Fibroblast of the aortic adventitia (primary cell): Measurements from ENCODE around the gene SLC6A18. TPM values are rescaled to one million over a fixed set of nuclear protein-coding genes. Genes with fewer than 3 reads are reported as not detected.

ENCODE experiments used
- DNase-seq: peaks from one replicate; pipeline ENCODE4 v3.0.0-alpha.2; 2010; ENCODE audit warnings: low read depth
- H3K4me3 ChIP-seq: 2 replicates; pipeline ENCODE4 v1.5.1; 2011; ENCODE audit warnings: low read depth, mild to moderate bottlenecking, control low read depth, low read length, moderate library complexity
- total RNA-seq: library from RNA; depleted of rRNA; stranded (reverse); fragments of >200 nt; gene quantifications from 2 replicates; pipeline ENCODE4 v1.2.3, GENCODE V29; 2012; ENCODE audit warnings: low replicate concordance
- TF ChIP-seq, protein P1 (sequence below): IDR thresholded peaks from 2 replicates; pipeline ENCODE4 v1.5.1; 2011; ENCODE audit warnings: mild to moderate bottlenecking, low read length, control low read depth, inconsistent platforms; ENCODE audit not compliant: insufficient read depth

Gene SLC6A18
- total RNA-seq, 1 donor, result not detected

DNA sequence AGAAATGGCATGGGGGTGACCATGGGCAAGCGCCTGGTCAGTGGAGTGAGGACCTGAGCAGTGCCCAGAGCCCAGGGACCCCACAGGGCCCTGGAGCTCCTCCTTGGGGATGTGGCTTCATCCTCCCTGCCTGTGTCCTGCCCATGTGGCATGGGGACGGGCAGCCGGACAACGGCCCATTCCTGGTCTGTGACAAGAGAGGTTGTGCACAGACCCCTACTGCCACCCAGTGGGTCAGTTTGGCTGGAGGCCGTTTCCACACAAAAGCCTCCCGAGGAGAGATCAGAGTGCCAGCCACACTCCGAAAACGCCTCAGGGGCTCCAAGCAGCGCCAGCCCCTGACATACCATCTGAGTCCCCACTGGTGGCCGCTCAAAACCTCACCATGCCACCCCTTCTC is 19.8 kb downstream of the SLC6A18 start:
- no peak overlapping the region for H3K4me3 ChIP-seq
- TF ChIP-seq, protein P1, sequence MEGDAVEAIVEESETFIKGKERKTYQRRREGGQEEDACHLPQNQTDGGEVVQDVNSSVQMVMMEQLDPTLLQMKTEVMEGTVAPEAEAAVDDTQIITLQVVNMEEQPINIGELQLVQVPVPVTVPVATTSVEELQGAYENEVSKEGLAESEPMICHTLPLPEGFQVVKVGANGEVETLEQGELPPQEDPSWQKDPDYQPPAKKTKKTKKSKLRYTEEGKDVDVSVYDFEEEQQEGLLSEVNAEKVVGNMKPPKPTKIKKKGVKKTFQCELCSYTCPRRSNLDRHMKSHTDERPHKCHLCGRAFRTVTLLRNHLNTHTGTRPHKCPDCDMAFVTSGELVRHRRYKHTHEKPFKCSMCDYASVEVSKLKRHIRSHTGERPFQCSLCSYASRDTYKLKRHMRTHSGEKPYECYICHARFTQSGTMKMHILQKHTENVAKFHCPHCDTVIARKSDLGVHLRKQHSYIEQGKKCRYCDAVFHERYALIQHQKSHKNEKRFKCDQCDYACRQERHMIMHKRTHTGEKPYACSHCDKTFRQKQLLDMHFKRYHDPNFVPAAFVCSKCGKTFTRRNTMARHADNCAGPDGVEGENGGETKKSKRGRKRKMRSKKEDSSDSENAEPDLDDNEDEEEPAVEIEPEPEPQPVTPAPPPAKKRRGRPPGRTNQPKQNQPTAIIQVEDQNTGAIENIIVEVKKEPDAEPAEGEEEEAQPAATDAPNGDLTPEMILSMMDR, result no peak
- DNase-seq, result no peak

DNA sequence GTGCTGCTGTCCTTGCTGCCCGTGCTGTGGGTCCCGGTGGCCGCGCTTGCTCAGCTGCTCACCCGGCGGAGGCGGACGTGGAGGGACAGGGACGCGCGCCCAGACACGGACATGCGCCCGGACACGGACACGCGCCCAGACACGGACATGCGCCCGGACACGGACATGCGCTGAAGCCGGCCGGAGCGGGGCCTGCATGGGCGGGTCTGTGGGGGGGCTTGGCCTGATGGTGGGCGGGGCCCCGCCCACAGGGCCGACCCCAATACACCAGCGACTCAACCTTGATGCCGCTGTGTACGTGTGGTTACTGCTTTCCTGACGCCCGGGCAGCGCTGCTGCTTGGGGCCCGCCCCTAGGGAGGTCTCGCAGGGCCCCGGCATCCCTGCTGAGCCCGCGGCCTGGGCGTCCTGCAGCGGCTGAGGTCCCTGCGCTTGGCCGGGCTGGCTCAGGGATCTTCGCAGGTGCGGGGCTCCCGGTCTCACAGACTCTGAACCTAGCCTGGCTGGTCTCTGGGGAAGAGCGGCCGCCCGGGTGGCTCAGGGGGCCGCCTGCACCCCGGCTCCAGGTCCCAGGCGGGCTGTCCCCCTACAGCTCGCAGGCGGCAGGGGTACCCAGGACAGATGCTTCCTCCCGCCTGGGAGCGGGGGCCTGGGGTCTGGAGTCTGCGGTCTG is 20.9 kb downstream of the SLC6A18 start:
- no peak for DNase-seq
- TF ChIP-seq, protein P1, result no peak
- no peak overlapping the region for H3K4me3 ChIP-seq

DNA sequence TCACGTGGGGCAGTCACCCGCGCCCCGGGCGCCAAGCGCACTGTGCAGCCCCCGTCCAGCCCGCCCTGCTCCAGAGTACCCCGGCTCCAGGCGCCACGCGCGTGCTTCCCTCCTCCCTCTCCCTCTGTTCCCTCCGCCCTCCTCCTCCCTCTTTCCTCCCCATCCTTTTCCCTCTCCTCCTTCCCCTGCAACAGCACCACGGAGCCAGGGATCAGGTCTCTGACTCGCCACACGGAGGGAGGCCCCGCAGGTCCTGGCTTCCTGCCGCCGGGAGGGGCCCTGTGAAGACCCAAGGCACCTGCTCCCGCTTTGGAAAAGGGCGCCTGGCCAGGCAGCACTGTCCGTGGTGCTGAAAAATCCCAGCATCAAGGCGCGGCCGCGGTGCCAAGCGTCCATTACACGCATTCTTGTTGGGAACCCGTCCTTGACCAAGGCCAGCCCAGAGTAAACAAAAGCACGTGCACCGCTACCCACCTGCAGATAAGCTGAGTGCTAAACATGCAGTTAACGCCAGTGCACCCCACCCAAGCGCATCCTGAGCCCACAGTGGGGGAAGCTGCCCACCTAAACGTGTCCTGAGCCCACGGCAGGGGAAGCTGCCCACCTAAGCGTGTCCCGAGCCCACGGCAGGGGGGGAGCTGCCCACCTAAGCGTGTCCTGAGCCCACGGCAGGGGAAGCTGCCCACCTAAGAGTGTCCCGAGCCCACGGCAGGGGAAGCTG is 21.7 kb downstream of the SLC6A18 start:
- TF ChIP-seq, protein P1, result no peak
- peak; percentile 4 for DNase-seq

DNA sequence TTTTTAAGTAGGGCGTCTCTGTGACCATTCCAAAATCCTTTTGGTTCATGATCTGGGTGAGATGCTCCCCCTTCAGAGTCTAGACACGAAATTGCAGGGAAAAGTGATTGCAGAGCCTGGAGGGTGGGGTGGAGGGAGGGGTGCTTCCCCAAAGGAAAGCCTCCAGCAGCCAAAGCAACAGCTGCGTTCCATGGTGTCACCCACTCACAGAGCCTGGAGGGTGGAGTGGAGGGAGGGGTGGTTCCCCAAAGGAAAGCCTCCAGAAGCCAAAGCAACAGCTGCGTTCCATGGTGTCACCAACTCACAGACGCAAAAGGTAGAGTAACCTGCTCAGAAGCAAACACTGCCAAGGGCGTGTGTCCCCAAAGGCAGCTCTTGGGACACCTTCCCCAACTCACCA is 22.6 kb downstream of the SLC6A18 start:
- DNase-seq, result no peak
- H3K4me3 ChIP-seq, result no peak overlapping the region
- TF ChIP-seq, protein P1, result no peak

More for the DNA sequence above, 21.7 kb downstream of the SLC6A18 start:
- no peak overlapping the region for H3K4me3 ChIP-seq

DNA sequence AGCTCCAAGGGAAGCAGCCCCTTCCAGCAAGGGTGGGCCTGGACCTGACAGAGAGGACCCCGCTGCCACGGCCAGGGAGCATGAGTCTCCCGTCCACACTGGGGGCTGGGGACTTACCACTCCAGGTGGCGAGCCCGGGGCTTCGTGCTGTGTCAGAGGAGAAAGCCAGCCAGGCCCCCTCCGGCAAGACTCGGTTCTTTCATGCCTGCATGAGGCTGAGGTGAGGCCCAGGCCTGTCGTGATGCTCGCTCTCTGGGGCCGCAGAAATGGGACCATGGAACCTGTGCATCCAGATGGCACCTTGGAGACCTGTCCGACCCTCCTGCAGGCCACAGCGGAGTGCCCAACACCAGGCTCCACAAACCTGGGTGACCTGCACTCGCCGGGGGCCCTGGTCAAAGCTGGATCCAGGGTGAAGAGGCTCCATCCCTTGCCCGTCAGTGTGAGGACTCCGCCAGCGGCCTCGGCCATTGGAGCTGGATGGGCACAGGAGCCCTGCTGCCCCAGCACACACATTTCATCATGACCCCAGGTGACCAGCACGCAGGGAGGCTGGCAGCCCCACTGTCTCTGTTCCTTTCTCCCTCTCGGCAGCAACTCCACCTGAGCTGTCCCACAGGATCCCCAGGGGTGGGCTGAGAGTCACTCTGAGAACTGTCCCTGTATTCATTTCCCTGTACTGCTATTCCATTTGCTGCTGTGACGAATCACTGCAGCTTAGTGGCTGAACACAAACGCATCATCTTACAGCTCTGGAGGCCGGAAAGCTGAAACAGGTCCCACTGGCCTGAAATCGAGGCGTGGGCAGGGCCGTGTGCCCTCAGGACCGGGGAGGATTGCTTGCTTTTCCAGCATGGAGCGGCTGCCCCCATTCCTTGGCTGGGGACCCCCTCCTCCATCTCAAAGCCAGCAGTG is 24.4 kb downstream of the SLC6A18 start:
- no peak for DNase-seq
- TF ChIP-seq, protein P1, result no peak
- H3K4me3 ChIP-seq, result no peak overlapping the region

DNA sequence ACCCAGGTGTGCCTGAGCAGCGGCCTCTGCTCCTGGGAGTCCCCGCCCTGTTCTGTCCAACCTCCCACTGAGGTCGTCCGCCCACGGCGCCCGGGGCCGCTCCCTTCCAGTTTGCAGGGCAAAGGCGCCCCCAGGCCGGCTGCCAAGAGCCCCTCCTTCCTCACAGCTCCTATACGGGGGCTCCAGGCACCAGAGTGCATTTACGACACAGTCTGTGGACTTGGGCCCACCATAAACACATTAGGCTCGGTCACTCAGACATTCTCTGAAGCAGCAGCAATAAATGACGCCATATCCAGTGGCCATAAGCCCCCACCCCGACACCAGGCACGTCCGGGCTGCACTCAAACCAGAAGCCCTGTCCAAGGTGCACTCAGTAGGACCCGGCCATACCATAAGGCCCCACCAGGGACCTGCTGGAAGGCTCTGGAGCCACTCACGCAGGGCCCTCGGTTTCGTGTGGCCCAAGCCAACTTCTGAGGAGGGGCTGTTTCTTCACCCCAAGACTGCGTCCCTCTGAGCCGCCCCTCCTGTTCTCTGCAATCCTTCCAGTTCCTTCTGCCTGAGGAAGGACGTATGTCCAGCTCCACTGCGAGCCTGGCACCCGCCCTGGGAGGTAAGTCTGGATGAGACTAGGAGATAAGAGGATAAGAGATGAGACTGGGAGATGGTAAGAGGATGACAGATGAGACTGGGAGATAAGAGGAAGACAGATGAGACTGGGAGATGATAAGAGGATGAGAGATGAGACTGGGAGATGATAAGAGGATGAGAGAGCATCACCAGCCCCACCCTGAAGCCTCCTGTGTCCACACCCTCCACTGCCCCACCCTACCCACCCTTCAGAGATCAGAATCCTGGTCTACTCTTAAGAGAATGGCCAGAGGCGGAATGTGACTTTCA is 26.7 kb downstream of the SLC6A18 start:
- TF ChIP-seq, protein P1, result no peak
- DNase-seq, result no peak
- no peak overlapping the region for H3K4me3 ChIP-seq
